ENCODE results near the gene PSMB9. TPM values are rescaled to one million over a fixed set of nuclear protein-coding genes. Genes with fewer than 3 reads are reported as not detected.
A peak's percentile ranks its signal among the peaks of the same experiment; 100 is the strongest.

PSMB9 gene
- total RNA-seq, 2 experiments from 2014 or later: 219 to 229 TPM

DNA sequence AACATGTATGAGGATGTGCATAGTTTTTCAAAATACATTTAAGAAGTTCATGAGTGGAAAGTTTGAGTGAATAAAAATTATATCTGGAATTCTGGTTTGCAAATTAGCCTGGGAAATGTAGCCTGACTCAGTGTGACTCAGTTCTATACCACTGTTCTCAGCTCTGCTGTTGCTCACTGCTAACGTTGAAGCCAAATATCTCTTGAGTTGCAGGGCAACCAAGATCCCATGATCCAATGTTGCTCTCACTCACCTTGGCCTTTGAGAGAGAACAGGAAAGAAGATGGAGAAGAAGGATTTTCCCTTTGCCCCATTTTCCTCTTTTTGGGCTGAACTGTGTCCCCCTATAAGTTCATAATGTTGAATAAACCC lies 28.9 kb downstream of the PSMB9 start:
- TF ChIP-seq, protein P1, sequence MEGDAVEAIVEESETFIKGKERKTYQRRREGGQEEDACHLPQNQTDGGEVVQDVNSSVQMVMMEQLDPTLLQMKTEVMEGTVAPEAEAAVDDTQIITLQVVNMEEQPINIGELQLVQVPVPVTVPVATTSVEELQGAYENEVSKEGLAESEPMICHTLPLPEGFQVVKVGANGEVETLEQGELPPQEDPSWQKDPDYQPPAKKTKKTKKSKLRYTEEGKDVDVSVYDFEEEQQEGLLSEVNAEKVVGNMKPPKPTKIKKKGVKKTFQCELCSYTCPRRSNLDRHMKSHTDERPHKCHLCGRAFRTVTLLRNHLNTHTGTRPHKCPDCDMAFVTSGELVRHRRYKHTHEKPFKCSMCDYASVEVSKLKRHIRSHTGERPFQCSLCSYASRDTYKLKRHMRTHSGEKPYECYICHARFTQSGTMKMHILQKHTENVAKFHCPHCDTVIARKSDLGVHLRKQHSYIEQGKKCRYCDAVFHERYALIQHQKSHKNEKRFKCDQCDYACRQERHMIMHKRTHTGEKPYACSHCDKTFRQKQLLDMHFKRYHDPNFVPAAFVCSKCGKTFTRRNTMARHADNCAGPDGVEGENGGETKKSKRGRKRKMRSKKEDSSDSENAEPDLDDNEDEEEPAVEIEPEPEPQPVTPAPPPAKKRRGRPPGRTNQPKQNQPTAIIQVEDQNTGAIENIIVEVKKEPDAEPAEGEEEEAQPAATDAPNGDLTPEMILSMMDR (IDR thresholded peaks at IDR 0.05): no peak
- Mint-ChIP-seq H3K27ac (no peak overlapping the region), H3K4me1 (ENCODE audit: low read depth) (peaks cover 6% of the 10 kb centered on the region), H3K36me3 (ENCODE audit: low read depth) (no peaks in the 10 kb centered on the region), H3K9me3 (no peaks in the 10 kb centered on the region), H3K27me3 (no peaks in the 10 kb centered on the region), H3K4me3 (no peak overlapping the region)
- intact Hi-C loops (cut with micrococcal nuclease): no loop called here
- ChIA-PET POLR2A (interaction anchor here (0.9 to 1.0 kb wide), 3 partner anchors 44 to 89 kb away, joined by 4 to 5 read pairs (median 4); partner anchors contain the start of gene TAP2), CTCF (interaction anchor here (0.6 to 7.0 kb wide), 8 partner anchors 14 to 215 kb away, joined by 3 to 50 read pairs (median 4); partner anchors contain the start of gene TAP2)
- ATAC-seq (no peak), DNase-seq (no peak)

DNA sequence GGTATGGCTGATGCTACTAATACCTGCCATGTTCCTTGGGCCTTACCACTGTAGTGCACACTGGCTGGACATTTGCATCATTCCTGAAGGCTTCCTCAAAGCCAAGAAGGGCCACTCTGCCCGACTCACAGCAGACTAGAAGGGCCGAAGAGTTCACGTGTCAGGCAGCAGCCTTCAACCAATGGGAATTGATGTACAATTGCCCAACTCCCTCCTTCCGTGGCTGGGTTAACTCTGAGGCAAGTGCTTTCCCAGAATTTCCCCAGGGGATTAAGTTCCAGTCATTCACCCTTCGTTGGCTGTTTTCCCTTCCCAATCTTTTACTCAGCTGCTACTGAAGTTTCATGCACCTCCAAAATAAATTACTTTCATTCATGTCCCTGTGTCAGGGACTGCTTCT lies 29.8 kb downstream of the PSMB9 start:
- ChIA-PET POLR2A (no interaction called here), CTCF (interaction anchor here (0.9 to 2.9 kb wide), 5 partner anchors 20 to 131 kb away, joined by 3 to 36 read pairs (median 5); no protein-coding TSS in a partner anchor)
- Mint-ChIP-seq H3K27me3 (no peaks in the 10 kb centered on the region), H3K27ac (no peak overlapping the region), H3K4me3 (no peak overlapping the region), H3K36me3 (ENCODE audit: low read depth) (no peaks in the 10 kb centered on the region), H3K4me1 (ENCODE audit: low read depth) (peaks cover 6% of the 10 kb centered on the region), H3K9me3 (no peaks in the 10 kb centered on the region)
- ATAC-seq: no peak
- TF ChIP-seq, protein P1 (IDR thresholded peaks at IDR 0.05): no peak
- intact Hi-C loops (cut with micrococcal nuclease): loop anchor here (2.0 kb wide), 1 partner anchor 101 kb away; no protein-coding TSS in a partner anchor
- DNase-seq: no peak

DNA sequence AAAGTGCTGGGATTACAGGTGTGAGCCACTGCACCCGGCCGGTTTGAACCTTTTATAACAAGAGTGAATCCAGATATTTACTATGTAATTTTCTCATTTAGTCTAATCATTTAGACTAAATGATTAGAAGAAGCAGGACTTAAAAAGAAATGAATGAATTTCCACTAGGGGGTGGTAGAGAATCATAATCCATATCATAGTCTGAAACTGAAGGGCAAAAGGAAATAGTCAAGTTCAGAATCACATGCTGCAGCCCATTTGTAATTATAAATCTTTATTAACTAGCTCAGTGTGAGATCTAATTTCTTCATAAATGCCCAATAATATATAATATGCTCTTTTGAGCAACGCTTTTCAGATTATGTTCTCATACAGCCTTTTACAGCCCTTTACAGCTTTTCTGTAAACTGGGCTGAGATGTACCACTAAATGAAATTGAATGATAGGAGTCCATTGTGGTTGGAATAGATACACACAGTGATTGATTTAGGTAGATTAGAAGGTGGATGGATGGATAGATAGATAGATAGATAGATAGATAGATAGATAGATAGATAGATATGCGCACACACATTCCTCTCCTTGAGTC lies 31.8 kb downstream of the PSMB9 start:
- peak; percentile 70 for ATAC-seq
- TF ChIP-seq, protein P1 (IDR thresholded peaks at IDR 0.05): peak; percentile 74
- Mint-ChIP-seq H3K4me1 (ENCODE audit: low read depth) (peaks cover 6% of the 10 kb centered on the region), H3K27me3 (no peaks in the 10 kb centered on the region), H3K9me3 (no peaks in the 10 kb centered on the region), H3K27ac (no peak overlapping the region), H3K36me3 (ENCODE audit: low read depth) (no peaks in the 10 kb centered on the region), H3K4me3 (no peak overlapping the region)
- CTCF ChIA-PET: interaction anchor here (0.7 to 3.0 kb wide), 44 partner anchors 8 to 129 kb away, joined by 3 to 82 read pairs (median 5); partner anchors contain the start of genes HLA-DMA, HLA-DMB, PSMB9 and TAP1
- POLR2A ChIA-PET: interaction anchor here (0.6 to 2.3 kb wide), 8 partner anchors 16 to 99 kb away, joined by 3 to 13 read pairs (median 3); partner anchors contain the start of gene HLA-DMA
- intact Hi-C loops (cut with micrococcal nuclease): loop anchor here (2.0 kb wide), 1 partner anchor 99 kb away; no protein-coding TSS in a partner anchor
- DNase-seq: no peak

DNA sequence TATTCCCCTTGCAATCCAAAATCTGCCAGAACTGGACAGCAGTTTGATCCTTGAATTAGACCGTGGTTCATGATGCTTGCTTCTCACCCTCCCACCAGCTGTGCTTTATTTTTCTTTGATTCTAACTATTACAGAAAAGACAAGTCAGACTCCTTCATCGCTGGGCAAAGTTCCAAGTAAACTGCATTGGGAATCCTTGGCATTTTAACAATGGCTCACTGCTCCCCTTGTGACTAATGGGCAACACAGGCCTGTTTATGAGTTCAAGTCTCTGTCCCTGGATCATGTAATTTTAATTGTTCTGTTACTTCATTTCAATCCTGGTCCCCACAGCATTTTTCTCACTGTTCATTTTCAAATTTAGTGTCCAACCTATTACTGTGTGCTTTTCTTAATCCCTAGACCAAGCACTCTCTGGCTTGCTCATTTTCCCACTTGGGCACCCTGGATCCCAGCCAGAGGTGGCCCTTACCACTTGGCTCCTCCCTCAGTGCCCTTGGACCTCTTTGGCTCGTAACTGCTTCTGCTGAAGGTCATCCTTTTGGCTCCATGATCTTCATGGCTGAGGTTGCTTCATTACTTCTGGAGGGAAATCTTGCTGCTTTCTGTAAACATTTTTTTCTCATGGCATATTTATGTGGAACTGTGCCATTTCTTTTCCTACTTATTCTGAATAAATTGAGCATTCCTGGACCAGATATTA lies 32.8 kb downstream of the PSMB9 start:
- ChIA-PET CTCF (interaction anchor here (0.9 to 3.0 kb wide), 32 partner anchors 7 to 128 kb away, joined by 3 to 82 read pairs (median 6); partner anchors contain the start of genes HLA-DMA, HLA-DMB, PSMB9 and TAP1), POLR2A (interaction anchor here (0.6 to 2.3 kb wide), 8 partner anchors 66 to 123 kb away, joined by 3 to 13 read pairs (median 4); partner anchors contain the start of gene HLA-DMA)
- Mint-ChIP-seq H3K4me3 (no peak overlapping the region), H3K27ac (no peak overlapping the region), H3K9me3 (no peaks in the 10 kb centered on the region), H3K36me3 (ENCODE audit: low read depth) (no peaks in the 10 kb centered on the region), H3K4me1 (ENCODE audit: low read depth) (peaks cover 6% of the 10 kb centered on the region), H3K27me3 (no peaks in the 10 kb centered on the region)
- TF ChIP-seq, protein P1 (IDR thresholded peaks at IDR 0.05): no peak
- DNase-seq (no peak), ATAC-seq (no peak)
- intact Hi-C loops (cut with micrococcal nuclease): no loop called here
